Glutamatergic neuron (in vitro differentiated cells): Measurements from ENCODE around the gene SMCO4. TPM values are rescaled to one million over a fixed set of nuclear protein-coding genes. Genes with fewer than 3 reads are reported as not detected.

Experiments used
- DNase-seq: peaks from one replicate; pipeline ENCODE4 v3.0.0; 2022
- H3K27ac Mint-ChIP-seq: one replicate; pipeline ENCODE4 v1.8.0; 2020; ENCODE audit warnings: mild to moderate bottlenecking, mixed read lengths, inconsistent platforms; ENCODE audit not compliant: unreplicated experiment
- H3K27me3 Mint-ChIP-seq: one replicate; pipeline ENCODE4 v1.8.0; 2020; ENCODE audit warnings: mild to moderate bottlenecking, moderate library complexity, mixed read lengths, inconsistent platforms; ENCODE audit not compliant: unreplicated experiment
- H3K36me3 Mint-ChIP-seq: one replicate; pipeline ENCODE4 v1.8.0; 2020; ENCODE audit warnings: mild to moderate bottlenecking, mixed read lengths, inconsistent platforms; ENCODE audit not compliant: unreplicated experiment
- H3K4me1 Mint-ChIP-seq: one replicate; pipeline ENCODE4 v1.8.0; 2020; ENCODE audit warnings: mild to moderate bottlenecking, low read depth, mixed read lengths, inconsistent platforms; ENCODE audit not compliant: unreplicated experiment
- H3K4me3 Mint-ChIP-seq: one replicate; pipeline ENCODE4 v1.8.0; 2020; ENCODE audit warnings: mild to moderate bottlenecking, mixed read lengths, inconsistent platforms; ENCODE audit not compliant: unreplicated experiment
- H3K9me3 Mint-ChIP-seq: one replicate; pipeline ENCODE4 v1.8.0; 2020; ENCODE audit warnings: mild to moderate bottlenecking, moderate library complexity, mixed read lengths, inconsistent platforms; ENCODE audit not compliant: unreplicated experiment
- total RNA-seq: library from RNA; stranded (reverse); fragmentation: NEBNext Ultra II Directional; extraction: Animal tissue kit (Norgen Biotek cat#: 25700); gene quantifications from one replicate; pipeline ENCODE4 v1.2.1, GENCODE V29; 2021; ENCODE audit not compliant: unreplicated experiment
- TF ChIP-seq, protein P1 (sequence below): fragments of 200-600 bp; sonication (generic); IDR thresholded peaks from one replicate; pipeline ENCODE4 v1.5.0; 2021; ENCODE audit not compliant: partially characterized antibody, unreplicated experiment

Gene SMCO4
- total RNA-seq, 1 donor from 2014 or later: 3.0 TPM

DNA sequence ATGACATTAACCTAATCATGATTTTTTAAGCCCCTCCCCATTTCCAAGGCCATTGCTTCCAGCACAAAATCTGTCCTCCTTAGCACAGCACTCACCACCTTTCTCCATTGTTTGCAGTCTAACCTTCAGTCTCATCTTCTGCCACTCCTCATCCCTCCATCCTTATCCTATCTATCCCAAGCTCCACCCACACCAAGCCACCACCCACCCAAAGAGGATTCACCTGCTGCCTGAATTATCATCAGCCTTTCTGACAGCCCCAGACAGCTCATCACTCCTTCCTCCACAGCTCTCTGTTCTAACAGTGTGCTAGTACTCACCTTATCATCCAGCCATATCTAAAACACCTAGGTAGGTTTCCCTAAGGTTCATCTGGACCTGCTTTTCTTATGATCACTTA lies 20.7 kb upstream of the SMCO4 start:
- H3K4me1 Mint-ChIP-seq: no peaks in the 10 kb centered on the region
- TF ChIP-seq, protein P1, sequence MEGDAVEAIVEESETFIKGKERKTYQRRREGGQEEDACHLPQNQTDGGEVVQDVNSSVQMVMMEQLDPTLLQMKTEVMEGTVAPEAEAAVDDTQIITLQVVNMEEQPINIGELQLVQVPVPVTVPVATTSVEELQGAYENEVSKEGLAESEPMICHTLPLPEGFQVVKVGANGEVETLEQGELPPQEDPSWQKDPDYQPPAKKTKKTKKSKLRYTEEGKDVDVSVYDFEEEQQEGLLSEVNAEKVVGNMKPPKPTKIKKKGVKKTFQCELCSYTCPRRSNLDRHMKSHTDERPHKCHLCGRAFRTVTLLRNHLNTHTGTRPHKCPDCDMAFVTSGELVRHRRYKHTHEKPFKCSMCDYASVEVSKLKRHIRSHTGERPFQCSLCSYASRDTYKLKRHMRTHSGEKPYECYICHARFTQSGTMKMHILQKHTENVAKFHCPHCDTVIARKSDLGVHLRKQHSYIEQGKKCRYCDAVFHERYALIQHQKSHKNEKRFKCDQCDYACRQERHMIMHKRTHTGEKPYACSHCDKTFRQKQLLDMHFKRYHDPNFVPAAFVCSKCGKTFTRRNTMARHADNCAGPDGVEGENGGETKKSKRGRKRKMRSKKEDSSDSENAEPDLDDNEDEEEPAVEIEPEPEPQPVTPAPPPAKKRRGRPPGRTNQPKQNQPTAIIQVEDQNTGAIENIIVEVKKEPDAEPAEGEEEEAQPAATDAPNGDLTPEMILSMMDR: no peak
- DNase-seq: no peak
- no peaks in the 10 kb centered on the region for H3K36me3 Mint-ChIP-seq
- H3K27me3 Mint-ChIP-seq: no peaks in the 10 kb centered on the region
- H3K27ac Mint-ChIP-seq: no peak overlapping the region
- H3K4me3 Mint-ChIP-seq: no peak overlapping the region
- peaks cover 5% of the 10 kb centered on the region for H3K9me3 Mint-ChIP-seq

DNA sequence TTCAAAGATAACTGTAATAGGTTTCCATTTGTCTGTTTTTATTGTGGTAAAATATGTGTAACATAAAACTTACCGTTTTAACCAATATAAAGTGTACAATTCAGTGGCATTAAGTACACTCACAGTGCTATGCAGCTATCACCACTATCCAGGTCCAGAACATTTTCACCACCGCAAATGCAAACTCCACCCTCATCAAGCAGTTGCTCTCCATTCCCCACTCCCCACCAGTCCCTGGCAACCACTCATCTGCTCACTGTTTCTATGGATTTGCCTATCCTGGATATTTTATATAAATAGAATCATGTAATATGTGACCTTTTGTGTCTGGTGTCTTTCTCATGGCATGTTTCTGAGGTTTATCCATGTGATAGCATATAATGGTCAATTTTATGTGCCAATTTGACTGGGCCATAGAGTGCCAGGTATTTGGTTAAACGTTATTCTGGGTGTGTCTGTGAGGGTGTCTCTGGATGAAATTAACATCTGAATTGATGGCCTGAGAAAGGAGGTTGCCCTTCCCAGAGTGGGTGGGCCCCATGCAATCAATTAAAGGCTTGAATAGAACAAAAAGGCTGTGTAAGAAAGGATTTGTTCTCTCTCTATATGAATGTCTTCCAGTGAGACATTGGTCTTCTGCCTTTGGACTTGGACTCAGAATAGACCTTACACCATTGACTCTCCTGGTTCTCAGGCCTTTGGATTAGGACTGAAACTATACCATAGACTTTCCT lies 17.2 kb upstream of the SMCO4 start:
- H3K4me1 Mint-ChIP-seq: no peaks in the 10 kb centered on the region
- no peak overlapping the region for H3K4me3 Mint-ChIP-seq
- no peak overlapping the region for H3K27ac Mint-ChIP-seq
- H3K9me3 Mint-ChIP-seq: peaks cover 5% of the 10 kb centered on the region
- no peak for DNase-seq
- peaks cover 1% of the 10 kb centered on the region for H3K27me3 Mint-ChIP-seq
- H3K36me3 Mint-ChIP-seq: no peaks in the 10 kb centered on the region
- TF ChIP-seq, protein P1: no peak

DNA sequence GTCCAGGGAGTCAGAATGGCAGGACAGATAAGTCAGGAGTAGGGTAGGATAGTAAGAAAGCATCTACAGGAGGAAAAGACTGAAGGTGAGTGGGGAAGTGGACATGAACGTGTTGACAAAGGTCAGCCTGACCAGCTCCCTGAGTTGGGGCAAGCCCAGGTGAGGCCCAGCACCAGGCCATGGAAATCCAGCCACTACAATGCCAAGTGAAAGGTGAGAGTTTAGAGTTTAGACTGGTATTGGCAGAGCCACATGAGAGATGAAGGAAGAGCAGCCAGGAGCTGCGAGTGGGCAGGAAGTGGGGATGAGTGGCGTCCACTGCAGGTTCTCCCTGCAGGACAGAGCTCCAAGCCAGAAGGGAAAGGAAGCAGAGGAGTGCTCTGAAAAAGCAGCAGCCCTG lies 16.5 kb upstream of the SMCO4 start:
- Mint-ChIP-seq H3K27me3 (peaks cover 1% of the 10 kb centered on the region), H3K4me3 (no peak overlapping the region), H3K36me3 (no peaks in the 10 kb centered on the region), H3K4me1 (no peaks in the 10 kb centered on the region), H3K9me3 (peaks cover 5% of the 10 kb centered on the region), H3K27ac (no peak overlapping the region)
- no peak for DNase-seq
- TF ChIP-seq, protein P1: no peak

DNA sequence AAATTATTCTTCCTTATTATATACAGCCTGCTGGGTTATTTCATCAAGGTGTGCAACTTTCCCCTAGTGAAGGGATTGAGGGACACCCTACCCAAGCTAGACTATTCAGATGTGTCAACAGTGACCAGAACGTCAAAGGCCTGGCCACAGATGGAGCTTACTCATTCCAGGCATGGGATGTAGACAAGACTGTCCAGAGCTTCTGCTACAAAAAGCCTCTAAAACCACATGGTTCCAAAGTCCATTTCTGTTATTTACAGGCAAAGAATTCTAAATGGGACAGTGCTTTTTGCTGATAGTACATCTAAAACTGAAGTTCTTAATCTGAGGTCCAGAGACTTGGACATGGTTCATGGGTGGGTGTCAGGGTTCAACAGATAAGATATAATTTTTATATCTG lies 9.7 kb upstream of the SMCO4 start:
- TF ChIP-seq, protein P1: no peak
- Mint-ChIP-seq H3K27me3 (peaks cover 1% of the 10 kb centered on the region), H3K4me3 (no peak overlapping the region), H3K36me3 (no peaks in the 10 kb centered on the region), H3K9me3 (no peaks in the 10 kb centered on the region), H3K4me1 (no peaks in the 10 kb centered on the region), H3K27ac (no peak overlapping the region)
- no peak for DNase-seq

DNA sequence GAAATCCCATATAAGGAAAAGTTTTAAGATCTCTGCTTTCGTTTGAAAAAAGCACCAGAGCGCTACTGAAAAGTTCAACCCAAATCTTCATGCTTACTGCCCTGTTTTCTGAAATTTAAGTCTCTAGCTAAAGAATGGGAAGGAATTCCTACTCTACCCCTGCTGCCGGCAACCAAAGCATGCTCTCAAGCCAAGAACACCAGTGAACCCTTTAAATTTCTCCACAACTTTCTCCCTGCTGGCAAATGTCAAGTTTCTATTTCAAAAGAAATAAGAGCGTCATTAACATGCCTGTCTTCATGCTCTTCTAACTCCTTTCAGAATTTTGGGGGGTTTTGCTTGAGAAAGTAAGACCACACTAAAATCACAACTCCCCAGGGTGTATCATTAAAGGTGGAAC lies 6.8 kb upstream of the SMCO4 start:
- Mint-ChIP-seq H3K4me1 (no peaks in the 10 kb centered on the region), H3K27ac (no peak overlapping the region), H3K27me3 (no peaks in the 10 kb centered on the region), H3K9me3 (no peaks in the 10 kb centered on the region), H3K4me3 (no peak overlapping the region), H3K36me3 (no peaks in the 10 kb centered on the region)
- no peak for DNase-seq
- TF ChIP-seq, protein P1: no peak
